IPS DF 4.7 (cell line): Measurements from ENCODE around the gene ABHD15.

Source experiments
- DNase-seq: peaks from one replicate; pipeline ENCODE4 v3.0.0-alpha.2; 2013; ENCODE audit warnings: low spot score; ENCODE audit errors: extremely low read depth

The ABHD15 gene

DNA sequence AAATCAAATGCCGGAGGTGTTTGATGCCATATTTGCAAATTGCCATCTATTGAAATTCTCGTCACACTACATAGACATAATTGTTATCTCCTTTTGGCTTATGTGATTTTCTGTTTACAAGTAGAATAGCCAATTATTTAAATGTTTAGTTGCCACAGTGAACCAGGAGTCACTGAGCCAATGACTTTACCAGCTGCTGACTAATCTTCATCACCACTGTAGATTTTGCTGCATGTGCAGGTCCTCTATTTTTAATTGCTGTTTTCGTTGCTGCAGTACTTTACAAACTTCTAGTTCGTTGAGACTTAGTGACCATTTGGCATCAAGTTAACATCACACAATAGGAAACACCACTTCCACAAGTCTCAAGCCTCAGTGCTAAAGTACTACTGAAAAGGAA lies 22.8 kb downstream of the ABHD15 start:
- no peak for DNase-seq

DNA sequence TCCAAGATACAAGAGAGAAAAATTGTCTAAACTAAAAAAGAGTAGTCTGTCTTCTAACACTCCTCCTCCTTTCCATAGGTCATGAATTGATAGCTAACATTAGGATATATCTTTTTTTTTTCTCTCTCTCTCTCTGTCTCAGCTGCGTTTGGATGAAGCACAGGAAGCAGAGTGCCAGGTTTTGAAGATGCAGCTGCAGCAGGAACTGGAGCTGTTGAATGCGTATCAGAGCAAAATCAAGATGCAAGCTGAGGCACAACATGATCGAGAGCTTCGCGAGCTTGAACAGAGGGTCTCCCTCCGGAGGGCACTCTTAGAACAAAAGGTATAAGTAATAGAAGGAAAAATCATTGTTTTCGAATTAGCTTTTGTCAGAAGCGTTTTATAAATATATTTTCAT lies 32.9 kb downstream of the ABHD15 start:
- DNase-seq: no peak

DNA sequence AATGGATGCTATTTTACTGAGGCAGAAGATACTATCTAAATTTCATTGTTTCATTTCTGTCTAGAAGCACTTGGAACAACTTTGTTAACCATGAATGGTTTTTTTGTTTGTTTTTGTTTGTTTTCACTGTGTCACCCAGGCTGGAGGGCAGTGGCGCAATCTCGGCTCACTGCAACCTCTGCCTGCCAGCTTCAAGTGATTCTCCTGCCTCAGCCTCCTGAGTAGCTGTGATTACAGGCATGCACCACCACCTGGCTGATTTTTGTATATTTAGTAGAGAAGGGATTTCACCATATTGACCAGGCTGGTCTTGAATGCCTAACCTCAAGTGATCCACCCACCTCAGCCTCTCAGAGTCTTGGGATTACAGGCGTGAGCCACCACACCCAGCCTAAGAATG lies 40.5 kb downstream of the ABHD15 start:
- DNase-seq: no peak

DNA sequence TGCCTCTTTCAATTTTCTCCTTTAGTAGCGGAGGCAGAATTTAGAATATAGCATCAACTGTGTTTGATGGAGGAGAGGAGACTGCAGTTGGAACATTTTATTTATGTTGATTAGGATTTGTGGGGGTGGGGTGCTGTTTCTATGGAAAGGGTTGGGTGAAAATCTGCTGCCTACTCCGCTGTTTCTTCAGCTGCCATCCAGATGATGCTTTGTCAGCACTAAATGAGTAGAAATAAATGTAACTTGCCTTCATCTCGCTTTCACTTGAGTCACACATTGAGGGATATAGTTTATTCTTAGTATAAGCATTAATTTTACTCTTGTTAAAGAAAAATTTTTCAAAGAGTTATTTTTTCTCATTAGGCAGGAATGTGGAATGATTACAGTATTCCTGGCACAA lies 42.1 kb downstream of the ABHD15 start:
- DNase-seq: no peak

DNA sequence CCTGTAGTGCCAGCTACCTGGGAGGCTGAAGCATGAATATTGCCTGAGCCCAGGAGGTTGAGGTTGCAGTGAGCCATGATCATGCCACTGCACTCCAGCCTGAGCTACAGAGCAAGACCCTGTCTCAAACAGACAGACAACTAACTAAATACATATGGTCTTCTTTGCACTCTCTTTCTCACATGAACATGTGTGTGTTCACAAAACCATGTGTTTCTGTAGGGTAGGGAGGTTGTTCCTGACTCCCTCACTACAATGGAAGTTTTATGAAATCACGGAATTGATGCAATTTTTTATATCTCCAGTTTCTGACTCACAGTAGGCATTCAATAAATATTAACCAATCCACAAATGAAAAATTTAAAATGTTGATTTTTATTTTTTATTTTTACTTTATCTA lies 48.5 kb downstream of the ABHD15 start:
- no peak for DNase-seq

DNA sequence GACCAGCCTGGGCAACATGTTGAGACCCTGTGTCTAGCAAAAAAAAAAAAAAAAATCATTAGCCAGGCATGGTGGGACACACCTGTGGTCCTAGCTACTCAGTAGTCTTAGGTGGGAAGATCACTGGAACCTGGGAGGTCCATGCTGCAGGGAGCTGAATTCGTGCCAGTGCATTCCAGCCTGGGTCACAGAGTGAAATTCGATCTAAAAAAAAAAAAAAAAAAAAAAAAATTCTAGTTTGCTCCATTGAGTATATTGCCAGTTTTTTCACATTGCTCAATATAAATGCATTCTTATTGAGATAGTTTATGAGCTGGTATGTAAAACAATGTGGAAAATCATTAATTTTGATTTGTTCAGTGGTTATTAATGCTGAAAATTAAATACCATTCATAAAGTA lies 52.0 kb downstream of the ABHD15 start:
- DNase-seq: no peak

DNA sequence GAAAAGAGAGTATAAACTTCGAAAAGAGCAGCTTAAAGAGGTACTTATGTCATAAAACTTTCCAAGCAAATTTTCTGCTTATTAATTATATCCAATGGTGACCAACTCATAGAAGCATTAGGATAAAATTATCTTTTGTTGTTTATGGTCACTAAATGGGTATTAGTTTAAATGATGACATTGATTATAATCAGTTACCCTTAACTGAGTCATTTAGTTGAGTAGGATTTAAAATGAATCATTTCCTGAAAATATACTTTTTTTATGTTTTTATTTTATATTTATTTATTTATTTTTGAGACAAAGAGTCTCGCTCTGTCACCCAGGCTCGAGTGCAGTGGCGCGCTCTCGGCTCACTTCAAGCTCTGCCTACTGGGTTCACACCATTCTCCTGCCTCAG lies 55.9 kb downstream of the ABHD15 start:
- DNase-seq: no peak
